Stimulated activated CD4-positive, alpha-beta T cell treated with anti-CD3 and anti-CD28 coated beads, Interleukin-1b, Interleukin-23, amount 100 ng/mL, for 4 hours (primary cell): ENCODE results near the gene KIF27.
A peak's percentile ranks its signal among the peaks of the same experiment; 100 is the strongest.
"Not testable (repeated sequence)": the region's sequence is repeated elsewhere in the genome, so short reads cannot be mapped to it uniquely, and the experiment has no call there.

Experiments used
- DNase-seq, 2 donors: peaks; one replicate each; pipeline ENCODE4 v3.0.0-alpha.2; 2020; ENCODE audit warnings: low read depth in 2 of 2

Gene KIF27

DNA sequence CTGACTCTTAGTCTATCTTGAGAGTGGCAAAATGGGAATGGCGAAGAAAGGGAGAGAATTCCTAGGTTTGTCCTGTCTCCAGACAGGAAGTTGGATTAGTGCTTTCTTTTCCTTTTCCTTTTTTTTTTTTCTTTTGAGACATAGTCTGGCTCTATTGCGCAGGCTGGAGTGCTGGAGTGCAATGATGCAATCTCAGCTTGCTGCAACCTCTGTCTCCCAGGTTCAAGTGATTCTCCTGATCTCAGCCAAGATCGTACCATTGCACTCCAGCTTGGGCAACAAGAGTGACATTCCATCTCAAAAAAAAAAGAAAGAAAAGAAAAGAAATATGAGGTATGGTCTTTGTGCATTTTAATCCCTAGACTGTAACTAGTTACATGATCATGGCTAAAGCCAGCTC lies 12.6 kb upstream of the KIF27 start:
- DNase-seq, result no peak

DNA sequence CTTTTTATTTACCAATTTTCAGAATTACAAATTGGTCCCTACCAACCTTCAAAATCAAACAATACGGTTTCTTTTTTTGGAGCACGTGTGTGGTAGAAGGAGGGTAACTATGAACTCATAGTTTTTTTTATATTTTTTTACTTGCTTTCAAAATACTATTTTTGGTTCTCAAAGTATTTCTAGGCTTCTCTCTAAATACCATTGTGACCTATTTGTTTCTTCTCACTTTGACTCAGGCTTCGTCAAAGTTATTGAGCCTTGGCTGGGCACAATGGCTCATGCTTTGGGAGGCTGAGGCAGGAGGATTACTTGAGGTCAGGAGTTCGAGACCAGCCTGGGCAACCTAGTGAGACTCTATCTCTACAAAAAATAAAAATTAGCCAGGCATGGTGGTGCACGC lies 11.6 kb upstream of the KIF27 start:
- no peak for DNase-seq

DNA sequence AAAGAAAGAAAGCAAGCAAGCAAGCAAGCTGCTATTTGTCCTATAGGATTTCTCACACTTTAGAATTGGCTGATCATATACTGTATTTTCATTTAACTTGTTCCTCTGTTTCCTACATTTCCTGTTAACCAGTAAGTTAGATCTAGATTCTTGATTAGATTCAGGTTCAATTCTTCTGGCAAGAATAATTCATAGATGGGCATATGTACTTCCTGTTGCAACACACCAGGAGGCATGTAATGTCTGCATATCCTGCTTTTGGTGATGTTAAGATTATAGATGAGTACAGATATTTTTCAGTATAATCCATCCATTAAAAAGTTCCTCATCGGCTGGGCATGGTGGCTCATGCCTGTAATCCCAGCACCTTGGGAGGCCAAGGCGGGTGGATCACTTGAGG lies 10.8 kb upstream of the KIF27 start:
- no peak for DNase-seq

DNA sequence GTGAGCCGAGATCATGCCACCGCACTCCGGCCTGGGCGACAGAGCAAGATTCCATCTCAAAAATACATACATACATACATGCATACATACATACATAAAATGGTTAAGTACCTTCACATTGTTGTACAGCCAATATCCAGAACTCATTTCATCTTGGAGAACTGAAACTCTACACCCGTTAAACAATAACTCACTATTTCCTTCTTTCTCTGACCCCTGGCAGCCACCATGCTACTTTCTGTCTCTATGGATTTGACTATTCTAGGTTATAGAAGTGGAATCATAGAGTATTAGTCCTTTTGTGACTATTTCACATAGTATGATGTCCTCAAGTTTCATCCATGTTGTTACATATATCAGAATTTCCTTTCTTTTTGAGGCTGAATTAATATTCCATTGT lies 9.6 kb upstream of the KIF27 start:
- no peak for DNase-seq

DNA sequence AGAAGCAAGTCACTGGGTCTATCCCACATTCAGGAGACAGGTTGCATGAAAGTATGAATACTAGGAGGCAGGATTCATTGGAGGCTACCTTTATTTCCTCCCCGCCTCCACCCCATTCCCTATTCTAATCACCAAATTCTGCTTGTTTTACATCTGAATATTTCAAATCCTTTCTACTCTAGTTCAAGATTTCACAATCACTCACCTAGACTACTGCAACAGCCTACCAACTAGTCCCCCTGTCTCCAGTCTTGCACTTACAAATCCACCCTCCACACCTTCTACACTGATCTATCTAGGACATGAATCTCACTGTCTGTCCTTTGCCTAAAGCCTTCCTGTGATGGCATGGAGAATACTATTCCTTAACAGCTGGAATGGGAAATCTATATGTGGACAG lies 6.4 kb upstream of the KIF27 start:
- no peak for DNase-seq

DNA sequence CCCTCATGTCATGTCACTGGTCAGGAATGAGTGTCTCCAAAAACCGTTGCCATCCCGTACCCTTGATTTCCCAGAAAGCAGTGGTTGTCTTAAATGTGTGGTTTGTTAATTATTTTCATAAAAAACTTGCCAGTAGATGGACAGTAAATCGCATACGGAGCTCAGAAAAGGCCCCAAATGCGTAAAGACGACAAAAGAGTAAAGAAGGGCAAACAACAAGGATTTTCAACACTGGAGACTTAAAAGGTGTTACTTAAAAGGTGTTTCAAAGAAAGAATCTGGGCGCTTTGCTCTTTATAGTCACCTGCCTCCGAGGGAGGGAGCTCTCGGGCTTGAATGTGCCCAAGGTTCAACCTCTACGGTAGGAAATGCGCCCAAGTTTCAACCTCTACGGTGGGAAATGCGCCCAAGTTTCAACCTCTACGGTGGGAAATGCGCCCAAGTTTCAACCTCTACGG lies 734 bp downstream of the KIF27 start:
- DNase-seq, result no peak

DNA sequence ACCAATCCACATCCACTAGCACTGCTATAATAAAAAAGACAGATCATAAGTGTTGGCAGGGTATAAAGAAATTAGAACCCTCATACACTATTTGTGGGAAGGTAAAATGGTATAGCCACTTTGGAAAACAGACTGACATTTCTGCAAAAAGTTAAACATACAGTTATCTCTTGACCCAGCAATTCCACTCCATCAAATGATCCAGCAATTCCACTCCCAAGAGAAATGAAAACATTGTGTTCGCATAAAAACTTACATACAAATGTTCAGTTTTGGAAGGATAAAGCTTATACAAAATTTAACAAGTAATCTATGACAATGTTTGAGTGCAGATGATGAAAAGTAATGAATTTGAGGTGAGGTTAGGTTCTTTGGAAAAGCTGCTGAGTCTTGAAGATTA lies 2.1 kb downstream of the KIF27 start:
- no peak for DNase-seq

DNA sequence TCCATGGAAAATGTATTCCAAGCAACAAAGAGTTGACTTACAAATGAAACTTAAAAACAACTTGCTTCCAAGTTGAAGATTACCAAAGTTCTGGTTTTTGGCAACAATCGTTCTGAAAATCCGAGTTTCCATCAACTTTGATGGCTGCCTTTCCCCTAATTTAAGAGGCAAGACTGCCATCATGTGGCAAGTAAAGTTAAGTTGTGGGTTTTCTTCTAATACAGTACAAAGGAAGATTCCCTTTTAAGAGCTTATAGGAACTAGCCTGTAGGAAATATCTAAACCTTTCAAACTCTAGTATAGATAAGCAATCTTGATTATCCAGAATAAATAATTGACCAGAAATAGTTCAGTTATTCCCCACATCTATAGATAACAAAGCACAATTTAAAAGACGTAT lies 9.0 kb downstream of the KIF27 start:
- not testable (repeated sequence) for DNase-seq

DNA sequence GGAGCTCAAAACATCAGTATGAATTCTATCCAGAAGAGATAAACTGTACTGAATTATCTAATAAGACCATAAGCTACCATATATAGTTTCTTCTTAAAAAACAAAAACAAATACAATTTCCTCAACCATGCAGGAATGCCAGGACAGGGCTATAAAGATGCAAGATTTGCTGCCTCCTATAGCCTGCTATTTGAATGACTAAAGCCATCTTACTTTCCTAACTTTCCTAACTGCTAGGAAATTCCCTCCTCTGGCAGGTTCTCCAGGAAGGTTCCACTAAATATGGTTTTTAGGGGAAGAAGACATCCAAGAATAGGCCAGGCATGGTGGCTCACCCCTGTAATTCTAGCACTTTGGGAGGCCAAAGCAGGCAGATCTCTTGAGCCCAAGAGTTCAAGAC lies 15.1 kb downstream of the KIF27 start:
- no peak for DNase-seq

DNA sequence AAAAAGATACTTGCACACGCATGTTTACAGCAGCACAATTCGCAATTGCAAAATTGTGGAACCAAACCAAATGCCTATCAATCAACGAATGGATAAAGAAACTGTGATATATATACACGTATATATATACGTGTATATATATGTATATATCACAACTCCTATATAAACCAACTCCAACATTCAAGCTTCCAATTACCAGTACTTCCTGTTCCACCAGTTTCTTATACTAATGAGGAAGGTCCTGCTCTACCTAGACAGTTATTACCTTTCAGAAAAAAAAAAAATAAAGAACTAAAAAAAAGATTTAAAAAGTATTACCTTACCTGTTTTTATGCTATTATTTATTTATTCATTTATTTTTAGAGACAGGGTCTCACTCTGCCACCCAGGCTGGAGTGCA lies 20.6 kb downstream of the KIF27 start:
- DNase-seq, result not testable (repeated sequence)

DNA sequence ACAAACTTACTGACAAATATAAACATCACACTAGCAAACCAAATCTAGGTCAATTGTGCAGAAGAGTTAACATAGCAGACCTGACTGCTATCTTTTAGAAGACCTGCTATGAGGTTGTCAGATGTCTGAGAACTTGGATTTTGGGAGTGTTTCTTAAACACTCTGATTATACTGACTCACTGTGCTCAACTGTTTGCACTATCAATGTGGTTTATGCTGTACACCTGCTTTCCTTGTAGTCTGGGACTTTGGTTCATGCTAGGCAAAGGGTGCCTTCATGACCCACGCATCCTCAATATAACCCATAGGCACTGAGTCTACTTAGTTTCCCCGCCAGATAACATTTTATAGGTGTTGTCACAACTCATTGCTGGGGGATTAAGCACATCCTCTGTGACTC lies 26.9 kb downstream of the KIF27 start:
- not testable (repeated sequence) for DNase-seq

DNA sequence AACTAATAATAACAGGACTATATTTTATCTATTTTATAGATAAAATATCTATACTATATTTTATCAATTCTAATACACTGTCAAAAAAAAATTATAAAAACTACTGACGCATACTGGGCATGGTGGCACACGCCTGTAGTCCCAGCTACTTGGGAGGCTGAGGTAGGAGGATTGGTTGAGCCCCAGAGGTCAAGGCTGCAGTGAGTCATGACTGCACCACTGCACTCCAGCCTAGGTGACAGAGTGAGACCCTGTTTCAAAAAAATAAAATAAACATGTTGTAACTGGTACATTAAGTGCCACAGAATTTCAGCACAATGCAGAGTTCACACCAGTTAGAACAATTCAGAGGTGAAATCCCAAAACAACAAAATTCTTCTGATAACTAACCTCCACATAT lies 34.7 kb downstream of the KIF27 start:
- not testable (repeated sequence) for DNase-seq

DNA sequence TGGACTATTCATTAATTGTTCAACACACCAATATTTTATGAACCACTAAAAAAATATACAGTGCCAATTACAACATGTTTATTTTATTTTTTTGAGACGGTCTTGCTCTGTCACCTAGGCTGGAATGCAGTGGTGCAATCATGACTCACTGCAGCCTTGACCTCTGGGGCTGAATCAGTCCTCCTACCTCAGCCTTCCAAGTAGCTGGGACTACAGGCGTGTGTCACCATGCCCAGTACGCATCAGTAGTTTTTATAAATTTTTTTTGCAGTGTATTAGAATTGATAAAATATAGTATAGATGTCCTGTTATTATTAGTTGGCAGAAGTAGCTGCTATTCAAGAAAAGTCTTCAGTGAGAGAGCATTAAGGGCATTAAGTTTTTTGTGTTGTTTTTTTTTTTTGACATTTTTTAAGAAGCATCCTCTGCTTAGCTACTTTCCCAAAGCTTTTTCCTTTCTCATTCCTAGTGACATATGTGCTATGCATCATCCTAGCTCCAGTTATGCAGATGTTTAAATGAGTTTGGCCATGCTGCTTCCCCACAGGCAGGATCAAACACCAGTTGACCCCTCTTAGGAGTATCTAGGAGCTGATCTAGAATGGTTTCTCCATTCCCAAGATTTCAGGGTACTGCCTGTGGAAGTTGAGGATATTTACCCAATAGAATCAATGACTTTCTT lies 35.5 kb downstream of the KIF27 start:
- DNase-seq, result not testable (repeated sequence)

DNA sequence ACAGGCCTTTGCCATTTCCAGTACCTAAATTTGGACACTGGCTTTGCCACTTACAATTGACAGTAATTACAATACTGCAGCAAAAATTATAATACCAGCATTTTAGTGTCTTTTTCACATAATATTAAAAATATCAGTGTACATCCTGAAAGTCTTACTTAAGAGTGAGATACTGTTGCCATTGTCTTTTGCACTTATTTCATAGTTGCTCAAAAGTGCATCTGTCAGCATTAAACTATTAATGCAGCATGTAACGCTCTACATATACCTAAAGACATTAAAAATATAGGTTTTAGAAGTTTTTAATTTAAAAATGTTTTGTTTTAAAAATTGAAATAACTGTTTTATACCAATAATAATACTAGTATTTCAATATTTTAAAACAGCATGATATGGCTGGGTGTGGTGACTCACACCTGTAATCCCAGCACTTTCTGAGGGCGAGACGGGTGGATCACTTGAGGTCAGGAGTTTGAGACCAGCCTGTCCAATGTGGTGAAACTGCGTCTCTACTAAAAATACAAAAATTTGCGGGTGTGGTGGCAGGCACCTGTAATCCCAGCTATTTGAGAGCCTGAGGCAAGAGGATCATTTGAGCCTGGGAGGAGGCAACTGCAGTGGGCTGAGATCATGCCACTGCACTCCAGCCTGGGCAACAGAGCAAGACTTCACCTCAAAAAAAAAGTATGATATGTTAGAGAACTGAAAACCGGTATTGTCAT lies 39.4 kb downstream of the KIF27 start:
- DNase-seq, result not testable (repeated sequence)

DNA sequence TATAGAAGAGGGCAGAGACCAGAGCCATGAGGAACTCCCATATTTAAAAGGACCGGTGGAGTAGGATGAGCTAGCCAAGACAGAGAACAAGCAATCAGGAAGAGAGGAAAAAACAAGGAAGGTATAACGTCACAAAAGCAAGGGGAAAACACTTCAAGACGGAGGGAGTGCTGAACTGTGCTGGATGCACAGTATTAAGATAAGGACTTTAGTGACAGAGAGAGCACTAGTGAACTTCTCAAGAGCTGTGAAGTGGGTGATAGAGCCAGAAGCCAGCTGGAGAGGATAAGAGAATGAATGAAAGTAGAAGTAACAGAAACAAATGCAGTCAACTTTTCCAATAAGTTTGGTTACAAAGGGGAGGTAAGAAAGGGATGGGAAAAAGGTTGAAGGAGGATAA lies 45.7 kb downstream of the KIF27 start:
- DNase-seq, result not testable (repeated sequence)

DNA sequence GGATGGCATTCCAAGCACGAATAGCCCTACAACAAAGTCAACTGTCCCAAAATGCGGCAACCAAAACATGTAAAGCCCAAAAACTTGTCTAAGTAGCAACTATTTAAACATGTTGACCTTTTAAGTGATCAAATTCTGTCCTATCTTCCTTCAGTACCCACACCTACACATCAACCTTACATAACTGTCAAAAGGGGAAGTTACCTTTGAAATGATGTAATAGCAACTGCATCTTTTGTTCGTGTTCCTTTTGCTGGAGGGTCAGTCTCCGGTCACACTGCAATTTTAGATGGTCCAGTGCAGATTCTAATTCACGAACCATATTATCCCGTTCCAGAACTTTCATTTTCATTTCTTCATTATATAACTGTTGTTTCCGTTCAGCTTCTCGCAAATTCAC lies 71.3 kb downstream of the KIF27 start:
- DNase-seq, result not testable (repeated sequence)

DNA sequence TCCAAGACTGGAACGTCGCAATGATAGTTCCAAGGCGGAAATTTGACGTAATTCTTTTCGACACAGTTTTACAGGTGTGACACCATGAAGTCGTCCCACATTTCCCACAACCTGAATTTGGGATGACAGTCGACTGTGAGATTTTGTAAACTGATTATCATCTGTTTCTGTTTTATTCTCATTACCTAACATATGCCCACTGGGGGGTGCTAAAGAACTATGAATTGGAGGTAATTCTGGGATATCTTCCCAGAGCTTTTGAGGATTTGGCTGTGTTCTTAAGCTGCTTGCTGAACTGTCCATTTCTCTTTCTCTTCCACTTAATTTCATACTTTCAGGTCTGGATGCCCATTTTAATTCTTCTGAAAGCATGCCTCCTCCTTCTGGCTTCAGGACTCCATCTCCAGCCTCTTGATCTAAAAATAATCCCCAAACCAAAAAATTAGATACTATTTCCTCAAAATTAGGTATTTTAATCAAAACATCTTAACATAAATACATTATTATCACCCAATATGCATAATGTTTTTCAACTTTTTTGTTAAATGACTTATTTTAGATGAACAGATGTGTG lies 84.1 kb downstream of the KIF27 start:
- not testable (repeated sequence) for DNase-seq

DNA sequence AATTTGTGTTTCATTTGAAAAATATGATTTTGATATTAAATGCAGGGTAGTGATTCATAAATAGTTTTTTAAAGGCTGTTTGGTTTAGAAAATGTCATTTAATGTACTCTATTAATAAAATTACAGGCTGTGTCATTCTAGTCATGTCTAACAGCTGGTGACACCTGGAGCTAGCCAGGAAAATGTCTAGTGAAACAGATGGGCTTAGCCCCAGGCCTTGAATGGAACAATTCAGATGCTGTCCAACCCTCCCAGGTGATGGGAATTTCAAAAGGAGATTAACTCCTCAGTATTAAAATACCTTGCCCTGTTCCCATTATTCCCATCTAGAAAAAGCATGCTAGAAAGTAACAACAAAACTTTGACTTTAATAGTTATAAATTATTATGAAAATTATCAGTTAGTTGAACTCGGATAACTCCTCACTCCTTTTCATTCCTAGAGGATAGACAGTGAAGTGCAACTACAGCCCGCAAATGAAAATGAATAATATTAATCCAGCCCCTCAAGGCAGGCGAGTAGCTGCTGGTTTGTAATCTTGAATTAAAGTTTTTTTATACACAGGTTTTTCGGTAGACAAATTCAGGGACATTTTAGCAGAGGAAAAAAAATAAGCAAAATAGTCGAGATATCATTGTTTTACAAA lies 90.7 kb downstream of the KIF27 start:
- DNase-seq, result not testable (repeated sequence)

DNA sequence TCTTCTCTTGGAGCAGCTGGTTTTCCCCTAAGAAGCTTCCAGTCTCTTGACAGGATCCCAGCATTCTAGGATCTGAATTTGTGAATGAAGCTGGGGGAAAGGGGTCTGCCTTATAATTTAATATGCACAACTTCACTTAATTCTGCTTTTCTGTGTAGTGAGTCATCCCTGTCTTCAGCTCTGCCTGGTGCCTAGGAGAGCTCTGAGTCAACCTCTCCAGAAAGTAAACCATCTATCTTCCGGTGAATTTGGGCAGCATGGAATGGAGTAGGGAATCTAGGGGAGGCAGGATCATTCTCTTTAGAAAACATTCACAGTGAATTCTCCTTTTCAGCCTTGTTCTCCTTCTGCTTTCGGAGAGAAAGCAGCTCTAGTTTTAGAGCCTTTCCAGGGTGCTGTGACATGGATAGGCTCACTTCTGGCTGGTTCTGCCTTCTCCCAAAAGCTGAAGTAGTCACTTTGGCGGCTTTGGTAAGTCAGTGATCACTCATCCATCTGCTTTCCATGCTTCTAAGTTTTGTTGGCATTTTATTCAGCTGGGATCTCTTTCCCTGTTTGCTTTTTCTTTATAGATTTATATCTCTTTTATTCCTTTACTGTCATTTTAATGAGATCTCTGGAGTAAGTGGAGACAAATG lies 96.1 kb downstream of the KIF27 start:
- not testable (repeated sequence) for DNase-seq

DNA sequence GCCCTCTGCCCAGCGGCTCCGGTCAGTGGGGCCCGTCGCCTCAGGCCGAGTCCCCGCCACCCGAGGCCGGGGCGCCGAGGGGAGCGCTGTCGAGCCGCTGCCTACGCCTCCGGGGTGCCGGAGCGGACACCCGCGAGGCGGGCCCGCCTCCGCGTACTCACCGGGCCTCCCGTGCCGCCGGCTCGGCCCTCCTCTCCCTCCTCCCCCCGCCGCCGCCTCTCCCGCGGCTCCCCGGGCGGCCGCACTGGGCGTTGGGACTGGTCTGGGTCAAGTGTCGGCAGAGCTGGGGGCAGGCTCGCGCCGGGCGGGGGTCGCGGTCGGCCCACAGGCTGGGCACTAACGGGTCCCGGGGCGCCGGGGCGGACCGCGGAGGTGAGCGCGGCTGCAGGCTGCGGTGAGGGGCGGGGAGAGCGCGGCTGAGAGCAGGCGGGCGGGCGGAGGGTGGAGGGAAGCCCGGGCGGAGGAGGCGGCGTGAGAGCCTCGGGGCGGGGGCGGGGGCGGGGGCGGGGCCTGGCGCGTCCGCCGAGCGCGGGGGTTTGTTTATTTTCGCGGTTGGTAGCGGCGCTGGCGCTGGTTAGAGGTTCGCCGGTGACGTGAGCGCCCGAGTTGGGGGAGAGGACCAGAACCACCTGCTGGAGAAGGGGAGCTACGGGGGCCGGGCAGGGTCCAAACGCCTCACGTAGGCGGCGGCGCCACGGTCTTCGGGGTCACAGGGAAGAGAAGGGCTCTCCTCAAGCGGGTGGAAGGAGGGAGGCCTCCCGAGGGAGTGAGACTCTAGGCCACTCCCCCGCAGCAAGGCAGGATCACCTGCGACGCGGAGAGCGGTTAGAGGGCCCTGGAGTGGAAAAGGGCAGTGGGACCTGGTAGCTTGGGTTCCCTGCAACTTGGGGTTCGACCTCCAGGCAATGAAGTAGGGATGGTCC lies 103.6 kb downstream of the KIF27 start, which contains the start of gene GKAP1:
TSS of gene GKAP1 (minus strand) at position 414 of the 923 bp plus-strand sequence. CDS start 11,252 bp downstream, outside the sequence.
- peak; percentile 61 to 68 for DNase-seq

DNA sequence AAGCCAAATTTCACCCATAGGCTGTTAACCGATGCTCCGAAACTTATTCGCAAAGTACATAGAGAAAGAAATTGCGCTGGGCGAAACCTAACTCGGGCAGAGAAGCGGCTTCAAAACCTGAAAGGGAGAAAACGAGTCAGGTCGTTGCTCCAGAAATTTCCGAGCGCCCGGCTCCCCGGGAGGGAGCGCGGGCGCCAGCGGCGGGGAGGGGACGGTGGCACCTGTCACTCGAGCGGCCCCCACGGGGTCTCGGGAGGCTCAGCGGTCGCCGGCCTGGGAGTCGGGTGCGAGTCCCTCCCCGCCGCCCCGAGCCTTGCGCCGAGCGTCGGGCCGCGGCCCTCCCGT lies 104.2 kb downstream of the KIF27 start:
- DNase-seq, result peak in 1 of 2 donors; percentile 8
